GM23248 (cell line): ENCODE data around the gene MS4A10. TPM values are rescaled to one million over a fixed set of nuclear protein-coding genes. Genes with fewer than 3 reads are reported as not detected.

ENCODE experiments used
- DNase-seq: peaks from one replicate; pipeline ENCODE4 v3.0.0-alpha.2; 2015
- H2AFZ ChIP-seq: fragments of 200-600 bp; sonication (generic); 2 replicates; pipeline ENCODE4 v1.6.1; 2016; ENCODE audit warnings: antibody characterized with exemption
- H3F3A ChIP-seq: fragments of 200-600 bp; sonication (generic); 2 replicates; pipeline ENCODE4 v1.6.1; 2016; ENCODE audit warnings: mild to moderate bottlenecking, antibody characterized with exemption, mixed run types; ENCODE audit not compliant: insufficient read depth
- H3K27ac ChIP-seq: fragments of 200-600 bp; sonication (generic); 2 replicates; pipeline ENCODE4 v1.5.1; 2016; ENCODE audit warnings: mild to moderate bottlenecking
- H3K27me3 ChIP-seq: fragments of 200-600 bp; sonication (generic); replicated peaks from 2 replicates; pipeline ENCODE4 v1.6.1; 2016; ENCODE audit warnings: mild to moderate bottlenecking; ENCODE audit not compliant: insufficient read depth
- H3K36me3 ChIP-seq: fragments of 200-600 bp; sonication (generic); 2 replicates; pipeline ENCODE4 v1.6.1; 2016; ENCODE audit warnings: low read depth, mild to moderate bottlenecking
- H3K4me1 ChIP-seq: fragments of 200-600 bp; sonication (generic); 2 replicates; pipeline ENCODE4 v1.6.1; 2016; ENCODE audit warnings: mild to moderate bottlenecking; ENCODE audit not compliant: insufficient read depth
- H3K4me2 ChIP-seq: fragments of 200-600 bp; sonication (generic); one replicate; pipeline ENCODE4 v1.6.1; 2016; ENCODE audit warnings: mild to moderate bottlenecking; ENCODE audit not compliant: unreplicated experiment
- H3K4me3 ChIP-seq: fragments of 200-600 bp; sonication (generic); 2 replicates; pipeline ENCODE4 v1.5.1; 2016; ENCODE audit warnings: mild to moderate bottlenecking
- H3K79me2 ChIP-seq: fragments of 200-600 bp; sonication (generic); 2 replicates; pipeline ENCODE4 v1.6.1; 2016; ENCODE audit warnings: mild to moderate bottlenecking; ENCODE audit not compliant: insufficient read depth
- H3K9ac ChIP-seq: fragments of 200-600 bp; sonication (generic); 2 replicates; pipeline ENCODE4 v1.6.1; 2016; ENCODE audit warnings: mild to moderate bottlenecking
- H3K9me2 ChIP-seq: fragments of 200-600 bp; sonication (generic); 2 replicates; pipeline ENCODE4 v1.6.1; 2016; ENCODE audit warnings: mixed run types, mild to moderate bottlenecking, moderate library complexity; ENCODE audit not compliant: insufficient read depth
- H3K9me3 ChIP-seq: fragments of 200-600 bp; sonication (generic); one replicate; pipeline ENCODE4 v1.6.1; 2017; ENCODE audit warnings: low read depth
- H4K20me1 ChIP-seq: fragments of 200-600 bp; sonication (generic); 2 replicates; pipeline ENCODE4 v1.6.0; 2016; ENCODE audit not compliant: insufficient read depth
- EZH2 ChIP-seq: fragments of 200-600 bp; sonication (generic); IDR thresholded peaks from 2 replicates; pipeline ENCODE4 v1.6.1; 2018; ENCODE audit warnings: antibody characterized with exemption, mild to moderate bottlenecking; ENCODE audit not compliant: insufficient read depth, poor library complexity, severe bottlenecking
- EZH2phosphoT487 ChIP-seq: fragments of 200-600 bp; sonication (generic); IDR thresholded peaks from 2 replicates; pipeline ENCODE4 v1.6.1; 2018; ENCODE audit warnings: antibody characterized with exemption, moderate library complexity, mild to moderate bottlenecking, low read depth; ENCODE audit not compliant: insufficient read depth
- WGBS, 2 experiments: methylation state at CpG; one replicate each; pipeline ENCODE4 v1.1.6; 2015 to 2017; ENCODE audit warnings: low lambda C conversion rate in 2 of 2, low coverage in 1 of 2; ENCODE audit errors: missing lambda C conversion rate in 2 of 2; 5-methylcytosine and 5-hydroxymethylcytosine counted together
- in situ Hi-C: fragments of 300-500 bp; cut with MboI; formaldehyde crosslinking; loops from 2 replicates; pipeline ENCODE4 v1.15.0; 2020
- polyA plus RNA-seq: library from polyadenylated mRNA; unstranded; fragments of >200 nt; fragmentation: Nextera tagmentation; extraction: Ambion mirVana; gene quantifications from 2 replicates; pipeline ENCODE4 v1.2.1, GENCODE V29; 2016
- total RNA-seq: library from RNA; depleted of rRNA; stranded (reverse); fragments of >200 nt; shearing (Covaris generic); gene quantifications from 2 replicates; pipeline ENCODE4 v1.2.3, GENCODE V29; 2014; rRNA removed

Gene MS4A10
- total RNA-seq (not detected in 2 replicates), polyA plus RNA-seq (not detected in 2 replicates)

GRCh38 chr11:60785136-60785535 lies at the start of gene MS4A10:
TSS of gene MS4A10 (plus strand) at chr11:60785333. CDS start at chr11:60790336, 5,003 bp downstream.
- Histone ChIP-seq H3K4me2 (no peak within 1 kb of the TSS), H2AFZ (no peak within 1 kb of the TSS)
- 13 to 17% methylated on average over 9 of the region's 9 CpGs for WGBS, 2 experiments

DNA sequence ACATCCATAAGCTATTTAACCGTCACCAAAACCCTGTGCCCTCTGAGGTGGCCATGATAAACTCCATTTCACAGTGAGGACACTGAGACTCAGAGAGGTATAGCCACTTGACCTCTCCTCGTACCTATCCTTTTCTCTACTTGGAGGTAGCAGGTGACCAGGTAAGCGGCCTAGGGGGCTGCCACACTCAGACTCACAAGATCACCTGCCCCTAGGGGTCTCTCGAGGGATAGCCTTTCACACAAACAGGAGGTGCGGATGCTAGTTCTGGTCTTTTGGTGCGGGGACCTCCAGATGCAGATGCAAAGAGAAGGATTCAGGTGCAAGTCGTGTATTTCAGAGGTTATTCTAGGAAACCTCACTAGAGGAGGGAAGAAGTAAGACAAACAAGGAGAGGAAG lies 46.0 kb upstream of the MS4A10 start:
- H3K27ac ChIP-seq: no peak overlapping the region
- no peak overlapping the region for H3K4me3 ChIP-seq
- no peaks in the 10 kb centered on the region for H4K20me1 ChIP-seq
- WGBS, 2 experiments: 18 to 20% methylated on average over 7 of the region's 7 CpGs
- H3K27me3 ChIP-seq: peaks cover 3% of the 10 kb centered on the region; the same call in 1 of the 2 replicates
- H3K36me3 ChIP-seq: no peaks in the 10 kb centered on the region
- H3K79me2 ChIP-seq: no peaks in the 10 kb centered on the region
- H3K4me2 ChIP-seq: no peak overlapping the region
- in situ Hi-C loops: no loop called here
- no peaks in the 10 kb centered on the region for H3F3A ChIP-seq
- no peak overlapping the region for H2AFZ ChIP-seq
- H3K9me2 ChIP-seq: no peaks in the 10 kb centered on the region
- no peak for DNase-seq
- TF ChIP-seq EZH2phosphoT487 (no peak), EZH2 (no peak)
- H3K4me1 ChIP-seq: no peaks in the 10 kb centered on the region
- H3K9me3 ChIP-seq: no peaks in the 10 kb centered on the region
- H3K9ac ChIP-seq: no peak overlapping the region

More at GRCh38 chr11:60785136-60785535, at the start of gene MS4A10:
- no peak for TF ChIP-seq EZH2
- no peak for TF ChIP-seq EZH2phosphoT487
- no peaks in the 10 kb centered on the region for H3K9me3 ChIP-seq
- H3K9ac ChIP-seq: no peak within 1 kb of the TSS
- no peaks in the 10 kb centered on the region for H3K36me3 ChIP-seq
- no peak for DNase-seq
- H3K9me2 ChIP-seq: no peaks in the 10 kb centered on the region
- no peaks in the 10 kb centered on the region for H3K79me2 ChIP-seq
- in situ Hi-C loops: no loop called here
- no peaks in the 10 kb centered on the region for H4K20me1 ChIP-seq
- no peaks in the 10 kb centered on the region for H3F3A ChIP-seq
- peaks cover 20% of the 10 kb centered on the region for H3K27me3 ChIP-seq
- H3K4me3 ChIP-seq: no peak within 1 kb of the TSS
- H3K27ac ChIP-seq: no peak within 1 kb of the TSS
- peaks cover 12% of the 10 kb centered on the region; the same call in 1 of the 2 replicates for H3K4me1 ChIP-seq

DNA sequence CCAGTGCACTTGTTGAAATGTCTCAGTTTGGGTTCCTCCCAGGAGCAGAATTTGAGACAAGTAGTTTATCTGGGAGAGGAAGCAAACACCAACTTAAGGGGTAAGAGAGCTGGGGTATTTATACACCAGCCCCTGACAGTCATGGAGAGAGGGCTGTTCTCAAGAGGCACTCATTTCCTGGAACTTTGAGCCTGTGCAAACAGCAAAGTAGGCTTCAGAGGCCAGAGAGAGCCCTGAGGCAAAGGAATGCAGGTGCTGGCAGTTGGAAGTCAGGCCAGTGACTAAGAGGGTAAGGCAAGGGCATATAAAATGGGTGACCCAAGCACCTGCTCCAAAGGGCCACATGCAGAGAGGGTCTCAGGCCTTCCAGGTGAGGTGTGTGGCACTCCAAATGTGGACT lies 44.6 kb upstream of the MS4A10 start:
- no peaks in the 10 kb centered on the region for H3K36me3 ChIP-seq
- H3K9ac ChIP-seq: no peak overlapping the region
- H3K4me2 ChIP-seq: no peak overlapping the region
- H2AFZ ChIP-seq: no peak overlapping the region
- no peaks in the 10 kb centered on the region for H3K9me3 ChIP-seq
- no peaks in the 10 kb centered on the region for H4K20me1 ChIP-seq
- H3K4me3 ChIP-seq: no peak overlapping the region
- H3K27me3 ChIP-seq: peaks cover 3% of the 10 kb centered on the region; the same call in 1 of the 2 replicates
- H3K4me1 ChIP-seq: no peaks in the 10 kb centered on the region
- no peaks in the 10 kb centered on the region for H3K9me2 ChIP-seq
- no peak for DNase-seq
- H3K27ac ChIP-seq: no peak overlapping the region
- in situ Hi-C loops: no loop called here
- no peaks in the 10 kb centered on the region for H3K79me2 ChIP-seq
- no peaks in the 10 kb centered on the region for H3F3A ChIP-seq
- TF ChIP-seq EZH2phosphoT487 (no peak), EZH2 (no peak)

- H3K4me2 ChIP-seq: no peak overlapping the region
- 7 to 19% methylated on average over 3 of the region's 3 CpGs for WGBS, 2 experiments
- H2AFZ ChIP-seq: no peak overlapping the region
- DNase-seq: no peak
- H4K20me1 ChIP-seq: no peaks in the 10 kb centered on the region
- H3K27ac ChIP-seq: no peak overlapping the region
- no peak for TF ChIP-seq EZH2phosphoT487
- no peak overlapping the region for H3K9ac ChIP-seq
- no peaks in the 10 kb centered on the region for H3K9me3 ChIP-seq
- H3F3A ChIP-seq: no peaks in the 10 kb centered on the region
- no peaks in the 10 kb centered on the region for H3K36me3 ChIP-seq
- no peaks in the 10 kb centered on the region for H3K79me2 ChIP-seq
- H3K9me2 ChIP-seq: no peaks in the 10 kb centered on the region
- H3K4me1 ChIP-seq: no peaks in the 10 kb centered on the region
- peaks cover 3% of the 10 kb centered on the region; the same call in 1 of the 2 replicates for H3K27me3 ChIP-seq
- no peak overlapping the region for H3K4me3 ChIP-seq
- in situ Hi-C loops: no loop called here
Measured at GRCh38 chr11:60741421-60741820, 43.7 kb upstream of the MS4A10 start.

- WGBS, 2 experiments: 17 to 36% methylated on average over 1 of the region's 1 CpG
Measured at GRCh38 chr11:60743058-60743457, 42.1 kb upstream of the MS4A10 start.

More at GRCh38 chr11:60743058-60743457, 42.1 kb upstream of the MS4A10 start:
- no peaks in the 10 kb centered on the region for H3K36me3 ChIP-seq
- H3K27me3 ChIP-seq: no peaks in the 10 kb centered on the region; the same call in 1 of the 2 replicates
- H3K27ac ChIP-seq: no peak overlapping the region
- no peaks in the 10 kb centered on the region for H3K79me2 ChIP-seq
- H4K20me1 ChIP-seq: no peaks in the 10 kb centered on the region
- in situ Hi-C loops: no loop called here
- H3K4me3 ChIP-seq: no peak overlapping the region
- no peaks in the 10 kb centered on the region for H3K4me1 ChIP-seq
- H2AFZ ChIP-seq: no peak overlapping the region
- H3K9ac ChIP-seq: no peak overlapping the region
- H3K4me2 ChIP-seq: no peak overlapping the region
- H3K9me3 ChIP-seq: no peaks in the 10 kb centered on the region
- H3K9me2 ChIP-seq: no peaks in the 10 kb centered on the region
- TF ChIP-seq EZH2 (no peak), EZH2phosphoT487 (no peak)
- no peaks in the 10 kb centered on the region for H3F3A ChIP-seq
- no peak for DNase-seq
